ENCODE data around the gene KCNQ1. TPM values are rescaled to one million over a fixed set of nuclear protein-coding genes. Genes with fewer than 3 reads are reported as not detected.
"Not testable (repeated sequence)": the region's sequence is repeated elsewhere in the genome, so short reads cannot be mapped to it uniquely, and the experiment has no call there.

Gene KCNQ1
- total RNA-seq, 2 donors from 2014 or later, result 4.4 to 25.3 TPM

DNA sequence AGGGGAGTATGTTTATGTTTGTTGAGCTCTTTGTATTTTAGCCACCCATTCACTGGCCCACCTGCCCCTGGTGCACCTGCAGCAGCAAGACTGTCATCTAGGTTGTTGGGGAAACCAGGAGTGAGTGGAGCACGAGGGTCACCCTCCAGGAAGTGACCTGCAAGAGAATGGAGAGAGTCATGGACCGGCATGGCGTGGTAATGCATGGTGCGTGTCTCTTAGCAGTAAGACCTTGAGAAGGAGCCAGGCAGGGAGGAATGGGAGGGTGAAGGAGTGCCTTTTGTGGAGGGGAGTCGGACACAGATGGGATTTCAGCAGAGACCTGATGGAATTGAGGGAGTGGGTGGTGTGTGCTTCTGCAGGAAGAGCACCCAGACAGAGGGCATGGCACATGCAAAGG lies 37.9 kb downstream of the KCNQ1 start:
- Histone ChIP-seq H3K4me1 (ENCODE audit: control insufficient read depth in 1 of 2, low read depth in 2 of 2) (no peaks in the 10 kb centered on the region), H3K27ac (no peak overlapping the region), H3K4me3 (no peak overlapping the region), H3K27me3 (replicated peaks; ENCODE audit: insufficient read depth) (no peaks in the 10 kb centered on the region), H3K36me3 (no peaks in the 10 kb centered on the region), H3K9me3 (peaks cover 7% of the 10 kb centered on the region)
- ATAC-seq (ENCODE audit: insufficient number of reproducible peaks, low FRiP score, low read depth) (no peak), DNase-seq (ENCODE audit: low spot score) (no peak)
- TF ChIP-seq CTCF (IDR thresholded peaks at IDR 0.05), result no peak

DNA sequence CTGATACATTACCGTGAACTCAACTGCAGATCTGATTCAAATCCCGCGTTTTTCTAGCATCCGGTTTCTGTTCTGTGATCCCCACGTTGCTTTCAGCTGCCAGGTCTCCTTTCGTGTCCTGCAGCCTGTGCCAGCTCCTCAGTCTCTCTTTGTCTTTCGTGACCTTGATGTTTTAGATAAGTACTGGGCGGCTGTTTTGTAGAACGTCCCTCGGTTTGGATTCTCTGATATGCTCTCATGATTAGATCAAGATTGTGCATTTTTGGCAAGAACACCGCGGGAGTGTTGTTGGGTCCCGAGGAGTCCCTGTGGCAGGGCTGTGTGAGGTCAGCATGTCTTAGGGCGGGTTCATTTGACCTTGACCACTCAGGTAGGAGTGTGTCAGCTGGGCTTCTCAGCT lies 38.6 kb downstream of the KCNQ1 start:
- no peak for TF ChIP-seq CTCF (IDR thresholded peaks at IDR 0.05)
- H3K4me3 ChIP-seq, result no peak overlapping the region
- H3K4me1 ChIP-seq (ENCODE audit: control insufficient read depth in 1 of 2, low read depth in 2 of 2), result no peaks in the 10 kb centered on the region
- H3K27me3 ChIP-seq (replicated peaks; ENCODE audit: insufficient read depth), result no peaks in the 10 kb centered on the region
- peaks cover 13% of the 10 kb centered on the region for H3K9me3 ChIP-seq
- no peak for ATAC-seq (ENCODE audit: insufficient number of reproducible peaks, low FRiP score, low read depth)
- H3K36me3 ChIP-seq, result no peaks in the 10 kb centered on the region
- H3K27ac ChIP-seq, result no peak overlapping the region
- no peak for DNase-seq (ENCODE audit: low spot score)

GRCh38 chr11:2484576-2485125 lies 39.8 kb downstream of the KCNQ1 start:
- Histone ChIP-seq H3K27ac (no peak overlapping the region), H3K27me3 (replicated peaks; ENCODE audit: insufficient read depth) (no peaks in the 10 kb centered on the region), H3K9me3 (peaks cover 10% of the 10 kb centered on the region), H3K4me3 (no peak overlapping the region), H3K4me1 (ENCODE audit: control insufficient read depth in 1 of 2, low read depth in 2 of 2) (no peaks in the 10 kb centered on the region), H3K36me3 (no peaks in the 10 kb centered on the region)
- DNase-seq (ENCODE audit: low spot score), result no peak
- no peak for ATAC-seq (ENCODE audit: insufficient number of reproducible peaks, low FRiP score, low read depth)
- no peak for TF ChIP-seq CTCF (IDR thresholded peaks at IDR 0.05)

- no peak for ATAC-seq (ENCODE audit: insufficient number of reproducible peaks, low FRiP score, low read depth)
- Histone ChIP-seq H3K4me3 (no peak overlapping the region), H3K9me3 (peaks cover 10% of the 10 kb centered on the region), H3K36me3 (no peaks in the 10 kb centered on the region), H3K27ac (no peak overlapping the region), H3K4me1 (ENCODE audit: control insufficient read depth in 1 of 2, low read depth in 2 of 2) (no peaks in the 10 kb centered on the region), H3K27me3 (replicated peaks; ENCODE audit: insufficient read depth) (no peaks in the 10 kb centered on the region)
- DNase-seq (ENCODE audit: low spot score), result no peak
- no peak for TF ChIP-seq CTCF (IDR thresholded peaks at IDR 0.05)
These were observed 43.2 kb downstream of the KCNQ1 start for GRCh38 chr11:2488004-2488403.

GRCh38 chr11:2489083-2489482 lies 44.3 kb downstream of the KCNQ1 start:
- H3K27ac ChIP-seq, result no peak overlapping the region
- H3K36me3 ChIP-seq, result no peaks in the 10 kb centered on the region
- peaks cover 10% of the 10 kb centered on the region for H3K9me3 ChIP-seq
- no peaks in the 10 kb centered on the region for H3K27me3 ChIP-seq (replicated peaks; ENCODE audit: insufficient read depth)
- ATAC-seq (ENCODE audit: insufficient number of reproducible peaks, low FRiP score, low read depth), result no peak
- DNase-seq (ENCODE audit: low spot score), result no peak
- H3K4me1 ChIP-seq (ENCODE audit: control insufficient read depth in 1 of 2, low read depth in 2 of 2), result no peaks in the 10 kb centered on the region
- no peak overlapping the region for H3K4me3 ChIP-seq
- TF ChIP-seq CTCF (IDR thresholded peaks at IDR 0.05), result no peak

- H3K27ac ChIP-seq; H3K4me1 ChIP-seq (ENCODE audit: control insufficient read depth in 1 of 2, low read depth in 2 of 2); H3K27me3 ChIP-seq (replicated peaks; ENCODE audit: insufficient read depth); H3K4me3 ChIP-seq; ATAC-seq (ENCODE audit: insufficient number of reproducible peaks, low FRiP score, low read depth); DNase-seq (ENCODE audit: low spot score); H3K36me3 ChIP-seq: not testable (repeated sequence)
- peaks cover 13% of the 10 kb centered on the region for H3K9me3 ChIP-seq
These were observed 53.1 kb downstream of the KCNQ1 start for GRCh38 chr11:2497951-2498350.
